A549 (cell line): ENCODE data around the gene FAM118A. TPM values are rescaled to one million over a fixed set of nuclear protein-coding genes. Genes with fewer than 3 reads are reported as not detected.
"Not testable (repeated sequence)": the region's sequence is repeated elsewhere in the genome, so short reads cannot be mapped to it uniquely, and the experiment has no call there.

Experiments
- ATAC-seq, 2 experiments: fragments of 200-7000 bp in 1 of 2; fragments of >200 bp in 1 of 2; cut with Nextera tagmentation in 1 of 2; cut with Tn5 transposase in 1 of 2; 3 replicates each; pipeline versions ENCODE4 v1.8.0 to v1.9.1; 2018 to 2020; ENCODE audit warnings: mild to moderate bottlenecking in 1 of 2, moderate library complexity in 1 of 2
- CTCF ChIA-PET: fragments of 300-600 bp; sonication (Branson Sonifier 250); formaldehyde crosslinking; extraction: SDS; loops from one replicate; lab custom pipeline; 2021; ENCODE audit warnings: antibody characterized with exemption, inconsistent platforms; lab: Yijun Ruan, JAX
- POLR2A ChIA-PET: fragments of 350-600 bp; formaldehyde crosslinking; extraction: SDS; loops from one replicate; lab custom pipeline; 2021; ENCODE audit warnings: antibody characterized with exemption, inconsistent platforms; lab: Yijun Ruan, JAX
- DNase-seq, 2 experiments: peaks; one replicate each; pipeline versions ENCODE4 v3.0.0 to v3.0.0-alpha.2; 2011 to 2016; ENCODE audit warnings: low read depth in 1 of 2, low spot score in 1 of 2
- FAIRE-seq: peaks from 2 replicates; lab custom pipeline; 2011; peaks lifted over from hg19 to GRCh38; lab: Jason Lieb, UNC
- H3K27ac ChIP-seq, 2 experiments: fragments of >200 bp; sonication (Bioruptor Twin); formaldehyde crosslinking; 3 replicates each; pipeline ENCODE4 v1.5.1; 2016 to 2017
- H3K4me1 ChIP-seq: fragments of >200 bp; sonication (Bioruptor Twin); formaldehyde crosslinking; 3 replicates; pipeline ENCODE4 v1.6.1; 2016
- H3K4me2 ChIP-seq: fragments of >200 bp; sonication (Bioruptor Twin); formaldehyde crosslinking; 3 replicates; pipeline ENCODE4 v1.6.1; 2016
- H3K4me3 ChIP-seq: fragments of >200 bp; sonication (Bioruptor Twin); formaldehyde crosslinking; 3 replicates; pipeline ENCODE4 v1.5.1; 2016
- H3K9me3 ChIP-seq: fragments of >200 bp; sonication (Bioruptor Twin); formaldehyde crosslinking; 3 replicates; pipeline ENCODE4 v1.6.1; 2016
- CBX2 ChIP-seq: fragments of 200-600 bp; sonication (generic); IDR thresholded peaks from 2 replicates; pipeline ENCODE4 v1.6.1; 2016; ENCODE audit warnings: low read depth, mild to moderate bottlenecking, borderline replicate concordance
- CHD2 ChIP-seq: fragments of 150-350 bp; IDR thresholded peaks from 2 replicates; pipeline ENCODE4 v1.6.1; 2014; ENCODE audit warnings: low read length; ENCODE audit not compliant: partially characterized antibody
- EHMT2 ChIP-seq: fragments of 200-600 bp; sonication (generic); IDR thresholded peaks from 2 replicates; pipeline ENCODE4 v1.6.1; 2016; ENCODE audit warnings: antibody characterized with exemption, low read depth, mild to moderate bottlenecking, moderate library complexity
- FOSB ChIP-seq: fragments of 250-450 bp; sonication (Bioruptor Pico); IDR thresholded peaks from 2 replicates; pipeline ENCODE4 v1.5.0; 2020; ENCODE audit warnings: mild to moderate bottlenecking, moderate library complexity
- GATA3 ChIP-seq: IDR thresholded peaks from 2 replicates; pipeline ENCODE4 v1.6.1; 2012; ENCODE audit warnings: borderline replicate concordance
- HDAC2 ChIP-seq: fragments of 200-600 bp; sonication (generic); IDR thresholded peaks from 2 replicates; pipeline ENCODE4 v1.6.1; 2016
- HOXA7 ChIP-seq: fragments of 250-450 bp; sonication (Bioruptor Pico); IDR thresholded peaks from 2 replicates; pipeline ENCODE4 v1.5.0; 2020; ENCODE audit warnings: mild to moderate bottlenecking, moderate library complexity
- HOXB5 ChIP-seq: fragments of 250-450 bp; sonication (Bioruptor Pico); IDR thresholded peaks from 2 replicates; pipeline ENCODE4 v1.5.0; 2020; ENCODE audit warnings: mild to moderate bottlenecking, moderate library complexity
- KDM1A ChIP-seq: fragments of 200-600 bp; sonication (generic); IDR thresholded peaks from 2 replicates; pipeline ENCODE4 v1.6.1; 2016; ENCODE audit warnings: low read depth, mild to moderate bottlenecking
- KDM5A ChIP-seq: fragments of 200-600 bp; sonication (generic); IDR thresholded peaks from 2 replicates; pipeline ENCODE4 v1.6.1; 2016; ENCODE audit warnings: antibody characterized with exemption, mild to moderate bottlenecking
- MAFK ChIP-seq: fragments of 450-650 bp; IDR thresholded peaks from 2 replicates; pipeline ENCODE4 v1.6.1; 2014; ENCODE audit not compliant: partially characterized antibody
- MAZ ChIP-seq: fragments of 150-350 bp; IDR thresholded peaks from 2 replicates; pipeline ENCODE4 v1.6.1; 2014; ENCODE audit warnings: antibody characterized with exemption, low read depth, low read length, borderline replicate concordance
- NR3C1 ChIP-seq: fragments of >200 bp; sonication (Bioruptor Twin); formaldehyde crosslinking; IDR thresholded peaks from 3 replicates; pipeline ENCODE4 v1.6.1; 2017
- POLR2AphosphoS2 ChIP-seq: conservative IDR thresholded peaks from 2 replicates; pipeline ENCODE4 v1.6.1; 2012; ENCODE audit warnings: low read length, improper control_type of control experiment, inconsistent platforms
- RCOR1 ChIP-seq: fragments of 150-350 bp; IDR thresholded peaks from 2 replicates; pipeline ENCODE4 v1.6.1; 2014; ENCODE audit warnings: antibody characterized with exemption, low read length, low read depth
- RFX5 ChIP-seq: fragments of 450-650 bp; IDR thresholded peaks from 2 replicates; pipeline ENCODE4 v1.7.1; 2014; ENCODE audit warnings: antibody characterized with exemption, mild to moderate bottlenecking, moderate library complexity
- ZFP36 ChIP-seq: fragments of 450-650 bp; IDR thresholded peaks from 2 replicates; pipeline ENCODE4 v1.6.1; 2014; ENCODE audit warnings: borderline replicate concordance; ENCODE audit not compliant: partially characterized antibody
- ZSCAN20 ChIP-seq: fragments of 250-450 bp; sonication (Bioruptor Pico); IDR thresholded peaks from 2 replicates; pipeline ENCODE4 v1.8.0; 2022; ENCODE audit warnings: mild to moderate bottlenecking, moderate library complexity
- WGBS: methylation state at CpG from one replicate; pipeline ENCODE4 v1.1.6; 2017; ENCODE audit errors: missing lambda C conversion rate; 5-methylcytosine and 5-hydroxymethylcytosine counted together
- polyA plus RNA-seq, 4 experiments: library from polyadenylated mRNA; depleted of rRNA in 3 of 4; stranded (reverse); fragments of >200 nt; fragmentation: RNase III in 1 of 4; extraction: RNeasy Plus Mini Kit Qiagen cat#74134 plus additional on column Dnase treatment in 1 of 4; gene quantifications; 2 replicates in 3 of 4; 3 replicates in 1 of 4; pipeline ENCODE4 v1.2.3, GENCODE V29; 2011 to 2017
- TF ChIP-seq, protein P1 (sequence below): fragments of 250-450 bp; sonication (Bioruptor Pico); IDR thresholded peaks from 2 replicates; pipeline ENCODE4 v1.5.0; 2020; ENCODE audit warnings: low read depth, mild to moderate bottlenecking, moderate library complexity

The FAM118A gene
- polyA plus RNA-seq, 2 of the 4 experiments (the other 2 are of a cell fraction) = 16.8 to 18.1 TPM

DNA sequence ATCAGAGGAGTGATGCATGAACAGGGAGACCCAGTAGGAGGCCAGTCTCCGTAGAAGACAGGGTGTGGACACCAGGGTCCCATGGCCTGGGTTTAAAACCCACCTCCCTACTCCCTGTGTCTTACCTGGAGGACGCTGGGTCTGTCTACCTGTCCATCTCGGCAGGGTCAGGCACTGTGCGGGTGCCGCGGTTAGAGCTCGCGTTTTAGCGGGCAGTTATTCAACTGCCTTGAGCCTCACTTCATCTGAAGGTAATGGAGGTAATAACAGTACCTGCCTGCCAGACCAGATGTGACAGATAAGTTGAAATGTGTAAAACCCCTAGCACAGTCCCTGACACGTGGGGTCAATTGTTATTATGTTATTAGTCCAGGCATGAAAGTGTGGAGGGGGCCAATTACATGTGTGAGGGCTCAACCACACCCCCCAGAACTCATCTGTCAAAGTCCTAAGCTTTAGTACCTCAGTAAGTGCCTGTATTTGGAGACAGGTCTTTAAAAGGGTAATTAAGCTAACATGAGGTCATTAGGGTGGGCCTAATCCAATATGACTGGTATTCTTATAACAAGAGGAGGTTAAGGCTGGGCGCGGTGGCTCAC lies 33.1 kb upstream of the FAM118A start:
- Histone ChIP-seq H3K27ac (no peak overlapping the region), H3K4me3 (no peak overlapping the region), H3K9me3 (no peaks in the 10 kb centered on the region), H3K4me2 (no peak overlapping the region), H3K4me1 (peaks cover 11% of the 10 kb centered on the region)
- no peak for TF ChIP-seq KDM5A
- 81% methylated on average over 5 of the region's 12 CpGs for WGBS
- DNase-seq (no peak), ATAC-seq (no peak), FAIRE-seq (no peak)
- ChIA-PET POLR2A (no interaction called here), CTCF (interaction anchor here (1.1 to 1.2 kb wide), 2 partner anchors 165 to 277 kb away, joined by 3 read pairs; no protein-coding TSS in a partner anchor)

DNA sequence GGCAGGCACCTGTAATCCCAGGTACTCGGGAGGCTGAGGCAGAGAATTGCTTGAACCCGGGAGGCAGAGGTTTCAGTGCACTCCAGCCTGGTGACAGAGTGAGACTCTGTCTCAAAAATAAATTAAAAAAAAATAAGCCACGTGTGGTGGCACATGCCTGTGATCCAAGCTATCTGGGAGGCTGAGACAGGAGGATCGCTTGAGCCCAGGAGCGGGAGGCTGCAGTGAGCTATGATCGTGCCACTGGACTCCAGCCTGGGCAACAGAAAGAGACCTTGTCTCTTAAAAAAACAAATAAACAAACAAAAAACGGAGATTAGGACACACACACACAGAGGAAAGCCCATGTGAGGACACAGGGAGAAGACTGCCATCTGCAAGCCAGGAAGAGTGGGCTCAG lies 32.0 kb upstream of the FAM118A start:
- H3K27ac ChIP-seq, H3K4me2 ChIP-seq, FAIRE-seq, H3K9me3 ChIP-seq, H3K4me3 ChIP-seq, DNase-seq, ATAC-seq, POLR2A ChIA-PET: not testable (repeated sequence)
- peaks cover 11% of the 10 kb centered on the region for H3K4me1 ChIP-seq
- WGBS = 68% methylated on average over 7 of the region's 7 CpGs
- CTCF ChIA-PET = interaction anchor here (0.8 to 1.2 kb wide), 2 partner anchors 18 to 164 kb away, joined by 3 read pairs; no protein-coding TSS in a partner anchor

DNA sequence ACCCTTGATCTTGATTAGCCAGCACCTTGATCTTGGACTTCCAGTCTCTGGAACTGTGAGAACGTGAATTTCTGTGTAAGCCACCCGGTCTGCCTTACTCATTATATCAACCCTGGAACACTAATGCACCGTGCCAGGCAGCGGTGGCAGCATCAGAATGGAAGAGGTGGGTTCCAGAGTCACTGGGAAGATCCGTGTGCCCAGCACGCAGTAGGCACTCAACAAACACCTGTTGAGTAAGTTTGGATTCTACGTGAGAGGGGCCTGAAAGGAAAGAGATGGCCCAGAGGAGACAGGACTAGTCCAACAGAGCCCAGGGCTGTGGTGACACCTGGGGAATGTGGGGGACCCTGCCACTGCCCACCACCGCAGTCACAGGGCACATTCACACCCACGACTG lies 31.6 kb upstream of the FAM118A start:
- no peak for TF ChIP-seq EHMT2
- no peak for TF ChIP-seq GATA3
- no peak for TF ChIP-seq RCOR1
- TF ChIP-seq CHD2 = no peak
- TF ChIP-seq, all 56 proteins: peak for 0
- ChIA-PET POLR2A (no interaction called here), CTCF (interaction anchor here (0.8 to 1.2 kb wide), 2 partner anchors 18 to 164 kb away, joined by 3 read pairs; no protein-coding TSS in a partner anchor)
- H3K27ac ChIP-seq = no peak overlapping the region
- ATAC-seq (no peak), DNase-seq (no peak), FAIRE-seq (no peak)
- 83% methylated on average over 8 of the region's 9 CpGs for WGBS
- no peak overlapping the region for H3K4me2 ChIP-seq
- H3K4me1 ChIP-seq = peaks cover 11% of the 10 kb centered on the region
- no peaks in the 10 kb centered on the region for H3K9me3 ChIP-seq
- H3K4me3 ChIP-seq = no peak overlapping the region

DNA sequence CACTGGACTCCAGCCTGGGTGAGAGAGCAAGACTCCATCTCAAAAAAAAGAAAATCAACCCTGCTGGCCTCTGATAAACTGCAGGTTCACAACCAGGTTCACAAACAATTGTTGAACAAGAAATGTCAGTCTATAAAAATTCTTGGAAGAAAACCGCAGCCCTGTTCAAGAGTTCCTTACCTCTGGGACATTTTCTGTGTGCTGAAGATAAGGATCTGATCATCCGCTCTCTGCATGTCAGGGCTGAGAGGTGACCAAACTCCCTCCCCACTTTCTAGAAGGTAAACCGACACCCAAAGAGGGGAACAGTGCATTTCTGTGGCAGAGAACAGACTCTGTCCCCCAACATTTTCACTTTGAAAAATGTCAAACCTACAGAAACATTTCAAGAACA lies 29.1 kb upstream of the FAM118A start:
- Histone ChIP-seq H3K4me3 (no peak overlapping the region), H3K27ac (peak overlapping the region in 1 of 2 experiments; percentile 59; a peak in 2 of 6 replicates), H3K4me2 (no peak overlapping the region), H3K9me3 (no peaks in the 10 kb centered on the region), H3K4me1 (peaks cover 16% of the 10 kb centered on the region)
- TF ChIP-seq NR3C1 (no peak), RCOR1 (no peak), HOXB5 (no peak), ZFP36 (no peak)
- no peak for ATAC-seq
- ChIA-PET POLR2A (interaction anchor here (0.6 kb wide), 1 partner anchor 89 kb away, joined by 7 read pairs; no protein-coding TSS in a partner anchor), CTCF (no interaction called here)
- no peak for DNase-seq
- WGBS = 90% methylated on average over 3 of the region's 3 CpGs
- FAIRE-seq = no peak

DNA sequence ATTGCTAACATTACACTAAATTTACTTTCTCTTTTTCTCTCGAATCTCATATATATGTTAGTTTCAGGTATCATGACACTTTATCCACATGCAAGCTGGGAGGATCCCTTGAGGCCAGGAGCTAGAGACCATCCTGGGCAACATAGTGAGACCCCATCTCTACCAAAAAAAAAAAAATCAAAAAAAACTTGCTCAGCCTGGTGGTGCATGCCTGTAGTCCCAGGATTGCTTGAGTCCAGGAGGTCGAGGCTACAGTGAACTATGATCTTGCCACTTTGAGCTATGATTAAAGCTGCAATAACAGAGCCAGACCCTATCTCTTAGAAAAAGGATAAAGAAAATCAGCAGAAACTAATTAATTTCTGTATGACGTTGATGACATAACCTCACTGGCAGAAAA lies 28.7 kb upstream of the FAM118A start:
- POLR2A ChIA-PET = no interaction called here
- ATAC-seq = no peak
- no peaks in the 10 kb centered on the region for H3K9me3 ChIP-seq
- TF ChIP-seq RFX5 (no peak), KDM1A (no peak), HOXB5 (no peak), RCOR1 (no peak), ZSCAN20 (CRISPR knock-in tag) (no peak), MAFK (no peak), HDAC2 (no peak), HOXA7 (CRISPR knock-in tag) (no peak), CBX2 (no peak), POLR2AphosphoS2 (no peak), FOSB (no peak), MAZ (no peak)
- TF ChIP-seq, protein P1, sequence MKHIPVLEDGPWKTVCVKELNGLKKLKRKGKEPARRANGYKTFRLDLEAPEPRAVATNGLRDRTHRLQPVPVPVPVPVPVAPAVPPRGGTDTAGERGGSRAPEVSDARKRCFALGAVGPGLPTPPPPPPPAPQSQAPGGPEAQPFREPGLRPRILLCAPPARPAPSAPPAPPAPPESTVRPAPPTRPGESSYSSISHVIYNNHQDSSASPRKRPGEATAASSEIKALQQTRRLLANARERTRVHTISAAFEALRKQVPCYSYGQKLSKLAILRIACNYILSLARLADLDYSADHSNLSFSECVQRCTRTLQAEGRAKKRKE = no peak
- CTCF ChIA-PET = no interaction called here
- H3K4me3 ChIP-seq = no peak overlapping the region
- WGBS = 81% methylated on average over 3 of the region's 3 CpGs
- no peak for FAIRE-seq
- H3K4me1 ChIP-seq = peaks cover 16% of the 10 kb centered on the region
- no peak overlapping the region for H3K27ac ChIP-seq
- no peak for DNase-seq
- no peak overlapping the region for H3K4me2 ChIP-seq
